D721Med (cell line): ENCODE measurements around the gene CXCL16.
"Not testable (repeated sequence)": the region's sequence is repeated elsewhere in the genome, so short reads cannot be mapped to it uniquely, and the experiment has no call there.

Source experiments
- DNase-seq: peaks from one replicate; pipeline ENCODE4 v3.0.0; 2011; ENCODE audit warnings: low spot score; ENCODE audit not compliant: insufficient read length
- FAIRE-seq: peaks from 2 replicates; lab custom pipeline; 2011; peaks lifted over from hg19 to GRCh38; lab: Jason Lieb, UNC
- CTCF ChIP-seq: IDR thresholded peaks from 2 replicates; pipeline ENCODE4 v1.5.1; 2012; ENCODE audit warnings: mild to moderate bottlenecking, control low read depth; ENCODE audit not compliant: insufficient read depth; ENCODE audit errors: missing control alignments

Gene CXCL16

GRCh38 chr17:4696437-4696805 is 43.3 kb downstream of the CXCL16 start:
- no peak for TF ChIP-seq CTCF
- DNase-seq (no peak), FAIRE-seq (no peak)

- no peak for DNase-seq
- TF ChIP-seq CTCF = no peak
- FAIRE-seq = no peak
Observed at GRCh38 chr17:4693416-4693815, 46.3 kb downstream of the CXCL16 start.

- FAIRE-seq (no peak), DNase-seq (no peak)
- no peak for TF ChIP-seq CTCF
Observed at GRCh38 chr17:4691686-4692085, 48.0 kb downstream of the CXCL16 start.

GRCh38 chr17:4690745-4691144 is 49.0 kb downstream of the CXCL16 start:
- no peak for FAIRE-seq

GRCh38 chr17:4689872-4690271 is 49.9 kb downstream of the CXCL16 start:
- DNase-seq, FAIRE-seq: not testable (repeated sequence)

More at GRCh38 chr17:4690745-4691144, 49.0 kb downstream of the CXCL16 start:
- TF ChIP-seq CTCF = no peak
- no peak for DNase-seq

GRCh38 chr17:4683739-4684138 is 56.0 kb downstream of the CXCL16 start:
- not testable (repeated sequence) for DNase-seq, FAIRE-seq
